ENCODE measurements around the gene KLHL21. TPM values are rescaled to one million over a fixed set of nuclear protein-coding genes. Genes with fewer than 3 reads are reported as not detected.
A peak's percentile ranks its signal among the peaks of the same experiment; 100 is the strongest.

KLHL21 gene
- total and polyA plus RNA-seq, 9 of the 15 experiments (the other 6 are each of a cell fraction or from before 2014, with no cell fraction given), result 2.1 to 42.1 (median 17.5) TPM

DNA sequence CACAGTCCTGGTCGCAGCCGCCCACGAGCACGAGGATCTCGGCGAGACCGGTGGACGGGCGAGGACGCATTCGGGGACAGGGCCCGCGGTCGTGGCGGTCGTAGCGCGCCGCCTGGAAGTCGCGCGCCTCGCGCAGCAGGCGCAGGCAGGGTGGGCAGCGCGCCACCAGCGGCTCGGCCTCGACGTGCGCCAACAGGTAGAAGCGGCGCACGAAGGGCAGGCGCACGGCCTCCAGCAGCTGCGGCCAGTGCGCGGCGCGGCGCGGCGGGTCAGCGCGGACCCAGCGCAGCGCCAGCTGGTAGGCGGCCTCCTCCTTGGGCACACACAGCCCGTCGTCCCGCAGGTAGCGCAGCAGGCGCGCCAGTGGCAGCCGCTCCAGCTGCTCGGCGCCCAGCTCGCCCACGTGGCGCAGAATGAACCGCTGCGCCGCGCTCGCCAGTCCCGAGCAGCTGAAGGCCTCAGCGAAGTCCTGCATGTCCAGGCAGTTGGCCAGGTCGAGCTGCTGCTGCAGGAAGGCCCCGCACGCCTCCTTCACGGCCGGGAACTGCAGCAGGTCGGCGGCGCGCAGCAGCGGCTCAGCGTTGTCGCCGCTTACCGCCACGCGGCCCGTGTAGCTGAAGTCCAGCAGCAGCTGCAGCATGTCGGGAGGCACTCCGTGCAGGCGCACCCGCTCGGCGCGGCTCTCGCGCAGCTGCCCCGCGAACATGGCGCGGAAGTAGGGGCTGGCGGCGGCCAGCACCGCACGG lies 573 bp downstream of the KLHL21 start (continued):
- TF ChIP-seq SP1 (CRISPR knock-in tag; IDR thresholded peaks at IDR 0.05) (no peak), CGGBP1 (CRISPR knock-in tag; IDR thresholded peaks at IDR 0.05) (no peak), ZNF780A (CRISPR knock-in tag; IDR thresholded peaks at IDR 0.05) (no peak), FOXJ3 (CRISPR knock-in tag; IDR thresholded peaks at IDR 0.05) (no peak), ZNF12 (CRISPR knock-in tag; IDR thresholded peaks at IDR 0.05) (no peak), ETS1 (conservative IDR thresholded peaks at IDR 0.05; ENCODE audit: control insufficient read depth, low read depth, low read length) (peak; percentile 50), DNMT1 (IDR thresholded peaks at IDR 0.05) (no peak), MEF2A (IDR thresholded peaks at IDR 0.05; ENCODE audit: control insufficient read depth, low read depth, low read length) (no peak), PTRF (tag; IDR thresholded peaks at IDR 0.05) (no peak), KLF1 (tag; IDR thresholded peaks at IDR 0.05) (no peak), ZNF354B (CRISPR knock-in tag; IDR thresholded peaks at IDR 0.05) (no peak), MYBL2 (IDR thresholded peaks at IDR 0.05; ENCODE audit: low read depth) (no peak), MYBL2 (CRISPR knock-in tag; IDR thresholded peaks at IDR 0.05; ENCODE audit: borderline replicate concordance) (0 out of 2 replicates have a peak, but pooled peaks have one; percentile 3), NONO (IDR thresholded peaks at IDR 0.05; ENCODE audit: low read depth in 2 of 2, low read length in 1 of 2) (peak in 1 of 2 experiments; percentile 40; a peak in 1 of 4 replicates), CSDE1 (IDR thresholded peaks at IDR 0.05) (no peak), KAT2B (IDR thresholded peaks at IDR 0.05; ENCODE audit: low read depth, low read length) (no peak), ZBTB8A (IDR thresholded peaks at IDR 0.05; ENCODE audit: partially characterized antibody) (no peak), FOSL1 (tag; conservative IDR thresholded peaks at IDR 0.05) (no peak), RBM15 (IDR thresholded peaks at IDR 0.05; ENCODE audit: insufficient read depth, low read length) (no peak)
- TF ChIP-seq, protein P1, sequence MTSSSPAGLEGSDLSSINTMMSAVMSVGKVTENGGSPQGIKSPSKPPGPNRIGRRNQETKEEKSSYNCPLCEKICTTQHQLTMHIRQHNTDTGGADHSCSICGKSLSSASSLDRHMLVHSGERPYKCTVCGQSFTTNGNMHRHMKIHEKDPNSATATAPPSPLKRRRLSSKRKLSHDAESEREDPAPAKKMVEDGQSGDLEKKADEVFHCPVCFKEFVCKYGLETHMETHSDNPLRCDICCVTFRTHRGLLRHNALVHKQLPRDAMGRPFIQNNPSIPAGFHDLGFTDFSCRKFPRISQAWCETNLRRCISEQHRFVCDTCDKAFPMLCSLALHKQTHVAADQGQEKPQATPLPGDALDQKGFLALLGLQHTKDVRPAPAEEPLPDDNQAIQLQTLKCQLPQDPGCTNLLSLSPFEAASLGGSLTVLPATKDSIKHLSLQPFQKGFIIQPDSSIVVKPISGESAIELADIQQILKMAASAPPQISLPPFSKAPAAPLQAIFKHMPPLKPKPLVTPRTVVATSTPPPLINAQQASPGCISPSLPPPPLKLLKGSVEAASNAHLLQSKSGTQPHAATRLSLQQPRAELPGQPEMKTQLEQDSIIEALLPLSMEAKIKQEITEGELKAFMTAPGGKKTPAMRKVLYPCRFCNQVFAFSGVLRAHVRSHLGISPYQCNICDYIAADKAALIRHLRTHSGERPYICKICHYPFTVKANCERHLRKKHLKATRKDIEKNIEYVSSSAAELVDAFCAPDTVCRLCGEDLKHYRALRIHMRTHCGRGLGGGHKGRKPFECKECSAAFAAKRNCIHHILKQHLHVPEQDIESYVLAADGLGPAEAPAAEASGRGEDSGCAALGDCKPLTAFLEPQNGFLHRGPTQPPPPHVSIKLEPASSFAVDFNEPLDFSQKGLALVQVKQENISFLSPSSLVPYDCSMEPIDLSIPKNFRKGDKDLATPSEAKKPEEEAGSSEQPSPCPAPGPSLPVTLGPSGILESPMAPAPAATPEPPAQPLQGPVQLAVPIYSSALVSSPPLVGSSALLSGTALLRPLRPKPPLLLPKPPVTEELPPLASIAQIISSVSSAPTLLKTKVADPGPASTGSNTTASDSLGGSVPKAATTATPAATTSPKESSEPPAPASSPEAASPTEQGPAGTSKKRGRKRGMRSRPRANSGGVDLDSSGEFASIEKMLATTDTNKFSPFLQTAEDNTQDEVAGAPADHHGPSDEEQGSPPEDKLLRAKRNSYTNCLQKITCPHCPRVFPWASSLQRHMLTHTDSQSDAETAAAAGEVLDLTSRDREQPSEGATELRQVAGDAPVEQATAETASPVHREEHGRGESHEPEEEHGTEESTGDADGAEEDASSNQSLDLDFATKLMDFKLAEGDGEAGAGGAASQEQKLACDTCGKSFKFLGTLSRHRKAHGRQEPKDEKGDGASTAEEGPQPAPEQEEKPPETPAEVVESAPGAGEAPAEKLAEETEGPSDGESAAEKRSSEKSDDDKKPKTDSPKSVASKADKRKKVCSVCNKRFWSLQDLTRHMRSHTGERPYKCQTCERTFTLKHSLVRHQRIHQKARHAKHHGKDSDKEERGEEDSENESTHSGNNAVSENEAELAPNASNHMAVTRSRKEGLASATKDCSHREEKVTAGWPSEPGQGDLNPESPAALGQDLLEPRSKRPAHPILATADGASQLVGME (CRISPR knock-in tag; IDR thresholded peaks at IDR 0.05), result no peak
- TF ChIP-seq, protein P2, sequence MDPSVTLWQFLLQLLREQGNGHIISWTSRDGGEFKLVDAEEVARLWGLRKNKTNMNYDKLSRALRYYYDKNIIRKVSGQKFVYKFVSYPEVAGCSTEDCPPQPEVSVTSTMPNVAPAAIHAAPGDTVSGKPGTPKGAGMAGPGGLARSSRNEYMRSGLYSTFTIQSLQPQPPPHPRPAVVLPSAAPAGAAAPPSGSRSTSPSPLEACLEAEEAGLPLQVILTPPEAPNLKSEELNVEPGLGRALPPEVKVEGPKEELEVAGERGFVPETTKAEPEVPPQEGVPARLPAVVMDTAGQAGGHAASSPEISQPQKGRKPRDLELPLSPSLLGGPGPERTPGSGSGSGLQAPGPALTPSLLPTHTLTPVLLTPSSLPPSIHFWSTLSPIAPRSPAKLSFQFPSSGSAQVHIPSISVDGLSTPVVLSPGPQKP (CRISPR knock-in tag; IDR thresholded peaks at IDR 0.05), result no peak
